ENCODE results near the gene DTYMK. TPM values are rescaled to one million over a fixed set of nuclear protein-coding genes. Genes with fewer than 3 reads are reported as not detected.
A peak's percentile ranks its signal among the peaks of the same experiment; 100 is the strongest.

DTYMK gene
- total RNA-seq, 1 donor, result 14.1 TPM

DNA sequence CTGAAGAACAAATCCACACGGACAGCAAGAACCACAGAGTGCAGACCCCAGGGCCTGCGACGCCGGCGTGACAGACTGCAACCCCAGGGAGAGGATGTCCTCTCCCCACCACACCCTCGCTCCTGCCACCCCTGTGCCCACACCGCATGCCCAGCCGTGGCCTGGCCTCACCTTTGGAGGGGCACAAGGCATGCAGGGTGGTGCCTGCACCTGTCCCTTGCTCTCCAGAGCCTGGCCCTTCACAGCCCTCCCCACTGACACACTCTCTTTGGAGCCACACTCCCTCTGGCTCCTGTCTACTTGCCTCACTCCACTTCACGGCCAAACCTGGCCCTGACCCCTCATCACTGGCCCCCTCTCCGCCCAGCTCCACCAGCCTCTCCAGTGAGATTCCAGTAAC lies 58.9 kb downstream of the DTYMK start:
- peaks cover 32% of the 10 kb centered on the region for H4K20me1 ChIP-seq (ENCODE audit: insufficient read depth, low read length)
- peaks cover 35% of the 10 kb centered on the region for H3K36me3 ChIP-seq (ENCODE audit: insufficient read depth, low read length)
- H3K79me2 ChIP-seq (ENCODE audit: insufficient read depth, low read length), result peaks cover 94% of the 10 kb centered on the region

More for the DNA sequence above, 58.9 kb downstream of the DTYMK start:
- Histone ChIP-seq H3K4me2 (ENCODE audit: insufficient read depth, low read length) (no peak overlapping the region), H2AFZ (ENCODE audit: low read length) (no peak overlapping the region), H3K4me1 (ENCODE audit: insufficient read depth, low read length) (no peaks in the 10 kb centered on the region), H3K27ac (ENCODE audit: low read depth, low read length) (no peak overlapping the region), H3K27me3 (ENCODE audit: insufficient read depth, low read length) (no peaks in the 10 kb centered on the region), H3K4me3 (ENCODE audit: insufficient read depth, low read length) (no peak overlapping the region), H3K9me3 (ENCODE audit: low read depth, low read length) (no peaks in the 10 kb centered on the region)
- peak; percentile 55 for DNase-seq (ENCODE audit: insufficient read length, low spot score, missing footprints)
- TF ChIP-seq, protein P1, sequence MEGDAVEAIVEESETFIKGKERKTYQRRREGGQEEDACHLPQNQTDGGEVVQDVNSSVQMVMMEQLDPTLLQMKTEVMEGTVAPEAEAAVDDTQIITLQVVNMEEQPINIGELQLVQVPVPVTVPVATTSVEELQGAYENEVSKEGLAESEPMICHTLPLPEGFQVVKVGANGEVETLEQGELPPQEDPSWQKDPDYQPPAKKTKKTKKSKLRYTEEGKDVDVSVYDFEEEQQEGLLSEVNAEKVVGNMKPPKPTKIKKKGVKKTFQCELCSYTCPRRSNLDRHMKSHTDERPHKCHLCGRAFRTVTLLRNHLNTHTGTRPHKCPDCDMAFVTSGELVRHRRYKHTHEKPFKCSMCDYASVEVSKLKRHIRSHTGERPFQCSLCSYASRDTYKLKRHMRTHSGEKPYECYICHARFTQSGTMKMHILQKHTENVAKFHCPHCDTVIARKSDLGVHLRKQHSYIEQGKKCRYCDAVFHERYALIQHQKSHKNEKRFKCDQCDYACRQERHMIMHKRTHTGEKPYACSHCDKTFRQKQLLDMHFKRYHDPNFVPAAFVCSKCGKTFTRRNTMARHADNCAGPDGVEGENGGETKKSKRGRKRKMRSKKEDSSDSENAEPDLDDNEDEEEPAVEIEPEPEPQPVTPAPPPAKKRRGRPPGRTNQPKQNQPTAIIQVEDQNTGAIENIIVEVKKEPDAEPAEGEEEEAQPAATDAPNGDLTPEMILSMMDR (IDR thresholded peaks at IDR 0.05; ENCODE audit: extremely low read depth, low read depth, low read length), result no peak

Other genes starting within 250 kb of the DTYMK start
- gene STK25, start 178.2 kb downstream of the DTYMK start, total RNA-seq, result 189 and 227 TPM in 2 replicates
- gene BOK, start 128.1 kb downstream of the DTYMK start, total RNA-seq, result 33.3 and 41.3 TPM in 2 replicates
- gene THAP4, start 49.7 kb downstream of the DTYMK start, total RNA-seq, result 43.3 and 43.4 TPM in 2 replicates
- gene ATG4B, start 49.1 kb downstream of the DTYMK start, total RNA-seq, result 42.7 and 48.0 TPM in 2 replicates
- gene ING5, start 15.2 kb upstream of the DTYMK start, total RNA-seq, result 16.6 and 18.6 TPM in 2 replicates
- 14.1 and 15.6 TPM in 2 replicates for gene D2HGDH, start 47.8 kb upstream of the DTYMK start, total RNA-seq
- 0.29 and 0.36 TPM in 2 replicates for gene GAL3ST2, start 90.0 kb upstream of the DTYMK start, total RNA-seq
- not detected in 2 replicates for gene NEU4, start 122.4 kb upstream of the DTYMK start, total RNA-seq
- gene PDCD1, start 172.1 kb upstream of the DTYMK start, total RNA-seq, result not detected in 2 replicates
- not detected in 2 replicates for gene RTP5, start 182.9 kb upstream of the DTYMK start, total RNA-seq

All from osteoblast (primary cell).